Breast epithelium (tissue), 4 donors: ENCODE measurements around the gene ZNF789. TPM values are rescaled to one million over a fixed set of nuclear protein-coding genes. Genes with fewer than 3 reads are reported as not detected.
"Not testable (repeated sequence)": the region's sequence is repeated elsewhere in the genome, so short reads cannot be mapped to it uniquely, and the experiment has no call there.

Experiments
- DNase-seq, 2 donors: peaks; one replicate each; pipeline ENCODE4 v3.0.0-alpha.2; 2019; ENCODE audit warnings: low spot score in 2 of 2
- H3K27ac ChIP-seq, 2 donors: fragments of 200-600 bp; sonication (generic) in 1 of 2; one replicate each; pipeline ENCODE4 v1.5.1; 2016 to 2019; ENCODE audit warnings: mild to moderate bottlenecking in 1 of 2
- H3K27me3 ChIP-seq, 2 donors: fragments of 200-600 bp; sonication (generic) in 1 of 2; one replicate each; pipeline versions ENCODE4 v1.5.1 to v1.6.0; 2017 to 2019; ENCODE audit warnings: control low read depth in 1 of 2, mild to moderate bottlenecking in 1 of 2
- H3K36me3 ChIP-seq: fragments of 200-600 bp; one replicate; pipeline ENCODE4 v1.5.1; 2019
- H3K4me1 ChIP-seq, 2 donors: fragments of 200-600 bp; sonication (generic); one replicate each; pipeline ENCODE4 v1.5.1; 2016 to 2019; ENCODE audit warnings: control low read depth in 1 of 2
- H3K4me3 ChIP-seq, 3 donors: fragments of 200-600 bp; sonication (generic); 1 replicate in 2 of 3; 2 replicates in 1 of 3; pipeline ENCODE4 v1.5.1; 2016 to 2019; ENCODE audit warnings: mild to moderate bottlenecking in 3 of 3, moderate library complexity in 2 of 3
- H3K9me3 ChIP-seq, 2 donors: fragments of 200-600 bp; sonication (generic) in 1 of 2; one replicate each; pipeline ENCODE4 v1.5.1; 2016 to 2019; ENCODE audit warnings: control low read depth in 1 of 2
- CTCF ChIP-seq, 3 donors: fragments of 450-650 bp; IDR thresholded peaks; one replicate each; pipeline ENCODE4 v1.5.1; 2016 to 2017; ENCODE audit warnings: antibody characterized with exemption in 3 of 3, mild to moderate bottlenecking in 3 of 3, moderate library complexity in 3 of 3
- POLR2A ChIP-seq: fragments of 450-650 bp; IDR thresholded peaks from one replicate; pipeline ENCODE4 v1.6.1; 2016; ENCODE audit warnings: antibody characterized with exemption, mild to moderate bottlenecking, moderate library complexity
- POLR2AphosphoS5 ChIP-seq, 3 donors: sonication (generic); formaldehyde crosslinking; IDR thresholded peaks; one replicate each; pipeline ENCODE4 v1.6.1; 2017; ENCODE audit warnings: antibody characterized with exemption in 3 of 3
- intact Hi-C: fragments of 100-400 bp; cut with DNase I; formaldehyde crosslinking; loops from one replicate; pipeline ENCODE4 v1.15.1; 2023; ENCODE audit warnings: low total_unique reads
- total RNA-seq, 3 donors: library from RNA; depleted of rRNA; stranded (reverse); fragments of >200 nt; gene quantifications; one replicate each; pipeline ENCODE4 v1.1.0, GENCODE V29; 2016

Gene ZNF789
- total RNA-seq, 3 donors from 2014 or later = 4.6 to 12.3 (median 8.5) TPM

- intact Hi-C loops = no loop called here
- Histone ChIP-seq H3K27ac (peak overlapping the region; percentile 96 to 98), H3K4me3 (peak overlapping the region; percentile 76 to 98 (median 87)), H3K4me1 (peaks cover 0 to 15% of the 10 kb centered on the region in 2 donors), H3K27me3 (no peaks in the 10 kb centered on the region), H3K36me3 (peaks cover 2% of the 10 kb centered on the region), H3K9me3 (peaks cover 5 to 8% of the 10 kb centered on the region in 2 donors)
- no peak for DNase-seq
- no peak for TF ChIP-seq POLR2AphosphoS5 (IDR thresholded peaks at IDR 0.05)
- TF ChIP-seq CTCF (IDR thresholded peaks at IDR 0.05) = no peak
- no peak for TF ChIP-seq POLR2A
Measured at GRCh38 chr7:99499371-99499720, 26.7 kb downstream of the ZNF789 start.

GRCh38 chr7:99499721-99500636, 27.3 kb downstream of the ZNF789 start, which contains the start of gene ZNF394:
TSS of gene ZNF394 (minus strand) at chr7:99500281. CDS start at chr7:99500093, 188 bp downstream.
- intact Hi-C loops = no loop called here
- H3K9me3 ChIP-seq = peaks cover 0 to 2% of the 10 kb centered on the region in 2 donors
- DNase-seq = peak; percentile 84 to 86
- TF ChIP-seq CTCF (IDR thresholded peaks at IDR 0.05) (no peak), POLR2A (peak; percentile 70), POLR2AphosphoS5 (IDR thresholded peaks at IDR 0.05) (peak; percentile 88 to 97 (median 97))
- no peaks in the 10 kb centered on the region for H3K27me3 ChIP-seq
- peaks cover 0 to 15% of the 10 kb centered on the region in 2 donors for H3K4me1 ChIP-seq
- peak within 1 kb of the TSS; percentile 96 to 98 for H3K27ac ChIP-seq
- peak within 1 kb of the TSS; percentile 76 to 98 (median 87) for H3K4me3 ChIP-seq
- no peaks in the 10 kb centered on the region for H3K36me3 ChIP-seq

- TF ChIP-seq POLR2AphosphoS5 (IDR thresholded peaks at IDR 0.05) (no peak), CTCF (IDR thresholded peaks at IDR 0.05) (no peak), POLR2A (no peak)
- H3K27me3 ChIP-seq = no peaks in the 10 kb centered on the region
- peak overlapping the region; percentile 76 to 98 (median 87) for H3K4me3 ChIP-seq
- no peaks in the 10 kb centered on the region for H3K36me3 ChIP-seq
- H3K4me1 ChIP-seq = peaks cover 0 to 15% of the 10 kb centered on the region in 2 donors
- intact Hi-C loops = no loop called here
- peak overlapping the region; percentile 96 to 98 for H3K27ac ChIP-seq
- DNase-seq = no peak
- no peaks in the 10 kb centered on the region for H3K9me3 ChIP-seq
Measured at GRCh38 chr7:99500637-99501009, 27.9 kb downstream of the ZNF789 start.

GRCh38 chr7:99501236-99501635, 28.5 kb downstream of the ZNF789 start:
- intact Hi-C loops, H3K27me3 ChIP-seq, H3K36me3 ChIP-seq, H3K27ac ChIP-seq, H3K9me3 ChIP-seq, DNase-seq: not testable (repeated sequence)
- Histone ChIP-seq H3K4me3 (peak overlapping the region in 2 of 3 donors; percentile 87 to 98), H3K4me1 (peaks cover 0 to 19% of the 10 kb centered on the region in 2 donors)

- peak in 1 of 2 donors; percentile 98 for DNase-seq
- intact Hi-C loops = no loop called here
Measured at GRCh38 chr7:99504281-99504602, 31.6 kb downstream of the ZNF789 start.

More at GRCh38 chr7:99504281-99504602, 31.6 kb downstream of the ZNF789 start:
- TF ChIP-seq POLR2AphosphoS5 (IDR thresholded peaks at IDR 0.05) = no peak
- TF ChIP-seq CTCF (IDR thresholded peaks at IDR 0.05) = no peak
- TF ChIP-seq POLR2A = peak; percentile 11
- H3K36me3 ChIP-seq = no peaks in the 10 kb centered on the region
- H3K4me1 ChIP-seq = peaks cover 0 to 20% of the 10 kb centered on the region in 2 donors
- H3K27ac ChIP-seq = peak overlapping the region; percentile 96
- H3K4me3 ChIP-seq = peak overlapping the region; percentile 73 to 87 (median 77)
- H3K9me3 ChIP-seq = no peaks in the 10 kb centered on the region
- no peaks in the 10 kb centered on the region for H3K27me3 ChIP-seq
